Measurements from ENCODE around the gene GIT2. TPM values are rescaled to one million over a fixed set of nuclear protein-coding genes. Genes with fewer than 3 reads are reported as not detected.
A peak's percentile ranks its signal among the peaks of the same experiment; 100 is the strongest.

The GIT2 gene
- total RNA-seq, 4 donors from 2014 or later: 14.1 to 31.9 (median 21.0) TPM

GRCh38 chr12:109888179-109889020 is 107.8 kb downstream of the GIT2 start:
- DNase-seq: no peak
- WGBS, 2 donors: 30 to 33% methylated on average over 12 of the region's 12 CpGs
- H3K4me1 ChIP-seq: peaks cover 32 to 95% (median 33%) of the 10 kb centered on the region in 3 donors
- H3K27ac ChIP-seq: peak overlapping the region; percentile 84 to 98 (median 88)
- H3K4me3 ChIP-seq: no peak overlapping the region
- no peaks in the 10 kb centered on the region for H3K27me3 ChIP-seq
- TF ChIP-seq POLR2A (IDR thresholded peaks at IDR 0.05): no peak
- TF ChIP-seq CTCF (IDR thresholded peaks at IDR 0.05): peak in 1 of 6 experiments; percentile 32
- intact Hi-C loops (cut with DNase I): no loop called here
- H3K36me3 ChIP-seq: no peaks in the 10 kb centered on the region
- no peaks in the 10 kb centered on the region for H3K9me3 ChIP-seq

- H3K27ac ChIP-seq: peak overlapping the region; percentile 45 to 98 (median 91)
- WGBS, 2 donors: 48 to 73% methylated on average over 10 of the region's 10 CpGs
- TF ChIP-seq POLR2A (IDR thresholded peaks at IDR 0.05) (no peak), CTCF (IDR thresholded peaks at IDR 0.05) (peak in 1 of 6 experiments; percentile 40)
Observed at GRCh38 chr12:109885616-109886015, 110.6 kb downstream of the GIT2 start.

GRCh38 chr12:109883461-109883860 is 112.7 kb downstream of the GIT2 start:
- 42 to 55% methylated on average over 2 to 4 of the region's 4 CpGs for WGBS, 2 donors
- Histone ChIP-seq H3K27ac (peak overlapping the region; percentile 49 to 98 (median 91)), H3K4me1 (peaks cover 22 to 90% (median 25%) of the 10 kb centered on the region in 3 donors), H3K9me3 (no peaks in the 10 kb centered on the region), H3K36me3 (no peaks in the 10 kb centered on the region), H3K27me3 (no peaks in the 10 kb centered on the region), H3K4me3 (no peak overlapping the region)
- TF ChIP-seq POLR2A (IDR thresholded peaks at IDR 0.05): no peak
- no peak for TF ChIP-seq CTCF (IDR thresholded peaks at IDR 0.05)
- no peak for DNase-seq
- intact Hi-C loops (cut with DNase I): no loop called here

More at GRCh38 chr12:109885616-109886015, 110.6 kb downstream of the GIT2 start:
- no peaks in the 10 kb centered on the region for H3K36me3 ChIP-seq
- no peak overlapping the region for H3K4me3 ChIP-seq
- no peak for DNase-seq
- no peaks in the 10 kb centered on the region for H3K27me3 ChIP-seq
- intact Hi-C loops (cut with DNase I): no loop called here
- peaks cover 30 to 99% (median 39%) of the 10 kb centered on the region in 3 donors for H3K4me1 ChIP-seq
- no peaks in the 10 kb centered on the region for H3K9me3 ChIP-seq

GRCh38 chr12:109881752-109882151 is 114.4 kb downstream of the GIT2 start:
- no peak overlapping the region for H3K4me3 ChIP-seq
- intact Hi-C loops (cut with DNase I): no loop called here
- no peak for DNase-seq
- H3K9me3 ChIP-seq: no peaks in the 10 kb centered on the region
- no peaks in the 10 kb centered on the region for H3K36me3 ChIP-seq
- WGBS, 2 donors: 64 to 87% methylated on average over 2 of the region's 2 CpGs
- TF ChIP-seq CTCF (IDR thresholded peaks at IDR 0.05) (no peak), POLR2A (IDR thresholded peaks at IDR 0.05) (no peak)
- H3K4me1 ChIP-seq: peaks cover 22 to 90% (median 30%) of the 10 kb centered on the region in 3 donors
- H3K27me3 ChIP-seq: no peaks in the 10 kb centered on the region
- peak overlapping the region; percentile 91 to 98 (median 92) for H3K27ac ChIP-seq

GRCh38 chr12:109880938-109881337 is 115.2 kb downstream of the GIT2 start:
- Histone ChIP-seq H3K27me3 (no peaks in the 10 kb centered on the region), H3K4me3 (peak overlapping the region; percentile 66 to 94 (median 79)), H3K9me3 (no peaks in the 10 kb centered on the region), H3K27ac (peak overlapping the region; percentile 91 to 98 (median 92)), H3K4me1 (peaks cover 22 to 90% (median 33%) of the 10 kb centered on the region in 3 donors), H3K36me3 (no peaks in the 10 kb centered on the region)
- no peak for TF ChIP-seq CTCF (IDR thresholded peaks at IDR 0.05)
- WGBS, 2 donors: 30 to 31% methylated on average over 3 of the region's 9 CpGs
- intact Hi-C loops (cut with DNase I): no loop called here
- no peak for DNase-seq

Measured in esophagus squamous epithelium (tissue), 5 donors.